GM23338 (cell line): ENCODE results near the gene AOAH.

Experiments
- CTCF ChIP-seq, 2 experiments: fragments of 200-600 bp in 1 of 2; sonication (generic) in 1 of 2; conservative IDR thresholded peaks; 2 replicates each; pipeline versions ENCODE4 v1.5.1 to v1.6.1; 2016 to 2017; ENCODE audit warnings: antibody characterized with exemption in 2 of 2, low read depth in 2 of 2, mild to moderate bottlenecking in 2 of 2, moderate library complexity in 1 of 2
- EZH2 ChIP-seq: fragments of 200-600 bp; sonication (generic); IDR thresholded peaks from one replicate; pipeline ENCODE4 v1.8.0; 2017; ENCODE audit warnings: antibody characterized with exemption, mild to moderate bottlenecking, low read depth; ENCODE audit not compliant: unreplicated experiment
- EZH2phosphoT487 ChIP-seq: fragments of 200-600 bp; sonication (generic); IDR thresholded peaks from one replicate; pipeline ENCODE4 v1.8.1; 2018; ENCODE audit warnings: antibody characterized with exemption; ENCODE audit not compliant: unreplicated experiment
- JUNB ChIP-seq: IDR thresholded peaks from one replicate; pipeline ENCODE4 v1.6.1; 2016; ENCODE audit warnings: antibody characterized with exemption; ENCODE audit not compliant: unreplicated experiment
- POLR2AphosphoS5 ChIP-seq: IDR thresholded peaks from 2 replicates; pipeline ENCODE4 v1.6.1; 2016; ENCODE audit warnings: antibody characterized with exemption, low read depth

DNA sequence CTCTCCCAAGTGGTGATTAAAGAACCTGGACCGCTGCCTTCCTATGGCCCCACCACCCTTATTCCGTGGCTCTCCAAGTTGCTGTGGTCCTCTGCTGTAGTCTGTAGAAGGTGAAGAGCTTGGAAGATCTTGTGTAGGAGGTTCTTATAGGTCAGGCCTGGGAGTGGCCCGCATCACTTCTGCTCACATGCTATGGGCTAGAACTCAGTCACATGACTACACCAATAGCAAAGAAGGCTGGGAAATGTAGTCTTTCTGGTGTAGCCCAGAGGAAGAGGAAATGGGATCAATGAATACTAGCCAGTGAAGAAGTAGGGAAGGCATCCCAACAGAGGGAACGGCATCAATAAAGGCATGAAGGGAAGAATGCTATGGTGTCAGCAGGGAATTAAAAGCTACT lies 41.3 kb upstream of the AOAH start:
- TF ChIP-seq CTCF (conservative IDR thresholded peaks at IDR 0.05; ENCODE audit: low read depth in 2 of 2), result no peak
- TF ChIP-seq POLR2AphosphoS5, result no peak
- TF ChIP-seq EZH2phosphoT487, result no peak
- TF ChIP-seq EZH2, result no peak
- no peak for TF ChIP-seq JUNB
